Hematopoietic multipotent progenitor cell (in vitro differentiated cells): Measurements from ENCODE around the gene TRIM3. TPM values are rescaled to one million over a fixed set of nuclear protein-coding genes. Genes with fewer than 3 reads are reported as not detected.
A peak's percentile ranks its signal among the peaks of the same experiment; 100 is the strongest.
"Not testable (repeated sequence)": the region's sequence is repeated elsewhere in the genome, so short reads cannot be mapped to it uniquely, and the experiment has no call there.

Source experiments
- DNase-seq, 3 donors: peaks; one replicate each; pipeline ENCODE4 v3.0.0-alpha.2; 2011 to 2015; ENCODE audit warnings: low read depth in 2 of 3, low spot score in 2 of 3
- total RNA-seq: library from RNA; depleted of rRNA; stranded (reverse); fragments of >200 nt; gene quantifications from one replicate; pipeline ENCODE4 v1.2.3, GENCODE V29; 2012

TRIM3 gene
- 21.3 TPM for total RNA-seq

DNA sequence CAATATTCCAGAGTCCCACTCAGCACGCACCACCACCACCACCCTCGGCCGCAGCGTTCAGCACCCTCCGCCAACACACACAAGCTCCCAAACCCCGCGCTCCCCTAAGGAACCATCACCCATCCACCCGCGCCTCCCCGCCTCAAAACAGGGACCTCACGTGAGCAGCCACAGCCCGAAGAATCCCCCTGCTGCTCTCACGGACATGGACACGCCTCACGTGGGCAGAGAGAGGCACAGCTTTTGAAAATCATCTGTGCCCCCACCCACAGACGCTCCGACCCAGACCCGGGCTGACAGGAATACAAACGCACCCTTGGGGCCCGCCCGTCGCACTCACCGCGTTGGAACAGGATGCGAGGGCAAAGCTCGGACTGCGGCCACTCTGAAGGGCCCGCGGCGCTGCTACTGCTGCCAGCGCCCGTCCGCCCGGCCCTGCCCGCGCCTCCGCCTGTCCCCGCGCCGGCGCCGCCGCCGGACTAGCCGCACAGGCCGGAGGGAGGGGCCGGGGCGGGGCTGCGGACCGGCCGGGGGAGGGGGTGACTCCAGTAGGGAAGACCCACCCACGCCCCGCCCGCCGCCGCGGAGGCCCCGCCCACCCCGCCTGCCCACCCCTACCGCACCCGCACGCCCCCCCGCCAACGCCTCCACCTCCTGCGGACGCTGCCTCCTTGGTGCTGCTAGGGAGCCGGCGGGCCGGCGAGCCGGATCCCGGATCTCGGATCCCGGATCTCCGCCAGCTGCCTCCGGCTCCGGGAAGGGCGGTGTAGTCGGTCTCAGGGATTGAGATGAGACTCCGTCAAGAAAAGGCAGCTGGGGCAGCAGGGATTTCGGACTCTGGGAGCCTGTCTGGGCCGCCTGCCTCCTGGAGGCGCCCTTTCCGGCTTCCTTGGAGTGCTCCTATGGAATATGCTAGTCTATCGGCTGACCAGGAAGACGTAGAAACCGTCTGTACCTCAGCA, at the start of gene TRIM3:
TSS of gene TRIM3 (minus strand) at position 491 of the 962 bp plus-strand sequence. CDS start 8,246 bp downstream, outside the sequence.
- peak; percentile 31 to 78 (median 71) for DNase-seq

- DNase-seq, result no peak
These were observed 49.5 kb upstream of the TRIM3 start for GRCh38 chr11:6523253-6523652.

DNA sequence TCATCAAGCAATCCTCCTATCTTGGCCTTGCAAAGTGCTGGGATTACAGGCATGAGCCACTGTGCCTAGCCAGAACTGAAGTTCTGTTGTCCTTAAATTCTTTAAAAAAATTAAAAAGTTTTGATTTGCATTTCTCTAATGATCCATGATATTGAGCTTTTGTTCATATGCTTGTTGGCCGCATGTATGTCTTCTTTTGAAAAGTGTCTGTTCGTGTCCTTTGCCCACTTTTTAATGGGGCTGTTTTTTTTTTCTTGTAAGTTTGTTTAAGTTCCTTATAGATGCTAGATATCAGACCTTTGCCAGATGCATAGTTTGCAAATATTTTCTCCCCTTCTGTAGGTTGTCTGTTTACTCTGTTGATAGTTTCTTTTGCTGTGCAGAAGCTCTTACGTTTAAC, 48.2 kb upstream of the TRIM3 start:
- DNase-seq, result not testable (repeated sequence)

DNA sequence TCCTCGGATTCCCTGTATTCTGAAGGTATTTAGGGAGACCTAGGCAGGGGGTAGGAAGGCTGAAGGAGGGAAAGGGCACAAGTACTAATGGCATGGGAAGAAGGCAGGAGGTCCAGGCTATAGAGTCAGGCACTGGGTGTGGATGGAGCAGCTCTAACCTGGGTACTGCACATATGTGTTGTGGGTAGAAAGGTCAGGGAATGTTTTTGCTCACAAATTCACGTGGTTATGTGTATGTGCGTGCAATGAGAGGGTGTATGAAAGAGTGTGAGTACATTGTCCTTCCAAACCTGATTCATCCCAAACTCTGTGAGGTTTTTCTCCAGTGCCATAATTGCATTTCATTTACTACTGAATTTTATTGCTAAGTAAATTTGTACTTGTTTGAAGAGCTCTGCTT, 46.5 kb upstream of the TRIM3 start:
- no peak for DNase-seq

DNA sequence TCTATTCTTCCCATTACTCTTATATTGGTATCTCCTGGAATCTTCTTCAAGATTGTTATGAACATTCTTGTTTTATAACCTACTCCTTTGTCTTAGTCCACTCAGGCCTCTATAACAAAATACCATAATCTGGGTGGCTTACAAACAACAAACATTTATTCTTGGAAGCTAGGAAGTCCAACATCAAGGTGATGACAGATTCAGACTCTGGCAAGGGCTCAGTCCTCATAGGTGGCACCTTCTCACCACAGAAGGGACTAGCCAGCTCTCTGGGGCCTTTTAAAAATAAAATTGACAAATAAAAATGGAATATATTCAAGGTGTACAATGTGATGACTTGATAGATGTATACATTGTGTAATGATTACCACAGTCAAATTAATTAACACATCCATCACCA, 43.1 kb upstream of the TRIM3 start:
- no peak for DNase-seq

DNA sequence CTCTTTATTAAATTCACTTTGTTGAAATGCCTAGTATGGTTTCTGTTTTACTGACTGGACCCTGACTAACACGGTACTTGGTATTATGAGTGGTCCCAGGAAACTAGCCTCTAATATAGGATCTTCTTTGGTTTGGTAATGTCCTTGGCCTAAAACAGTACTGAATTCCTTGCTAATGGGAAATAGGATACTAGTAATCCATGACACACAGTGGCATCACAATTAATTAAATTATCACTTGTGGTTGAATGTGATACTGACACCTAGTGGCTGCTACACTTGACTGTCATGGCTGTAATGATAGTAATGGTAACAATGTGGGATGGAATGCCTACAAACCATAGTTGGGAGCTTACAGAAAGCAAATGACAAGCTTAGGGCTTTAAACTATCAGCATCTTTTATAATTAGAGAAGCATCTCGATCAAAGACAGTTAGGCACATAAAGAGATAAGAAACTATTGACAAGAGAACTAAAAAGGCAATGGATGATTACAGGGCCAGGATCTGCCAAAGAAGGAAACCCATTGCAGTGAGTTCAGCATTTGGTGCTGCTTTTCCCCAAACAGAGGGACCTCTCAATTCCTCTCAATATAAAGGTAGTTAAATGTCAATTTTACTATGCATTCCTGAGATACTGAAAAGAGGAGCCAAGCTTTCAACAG, 32.0 kb upstream of the TRIM3 start:
- DNase-seq, result peak in 2 of 3 donors; percentile 35 to 60

- DNase-seq, result no peak
These were observed 30.4 kb upstream of the TRIM3 start for GRCh38 chr11:6504166-6504565.

GRCh38 chr11:6502382-6502781, 28.6 kb upstream of the TRIM3 start:
- no peak for DNase-seq

DNA sequence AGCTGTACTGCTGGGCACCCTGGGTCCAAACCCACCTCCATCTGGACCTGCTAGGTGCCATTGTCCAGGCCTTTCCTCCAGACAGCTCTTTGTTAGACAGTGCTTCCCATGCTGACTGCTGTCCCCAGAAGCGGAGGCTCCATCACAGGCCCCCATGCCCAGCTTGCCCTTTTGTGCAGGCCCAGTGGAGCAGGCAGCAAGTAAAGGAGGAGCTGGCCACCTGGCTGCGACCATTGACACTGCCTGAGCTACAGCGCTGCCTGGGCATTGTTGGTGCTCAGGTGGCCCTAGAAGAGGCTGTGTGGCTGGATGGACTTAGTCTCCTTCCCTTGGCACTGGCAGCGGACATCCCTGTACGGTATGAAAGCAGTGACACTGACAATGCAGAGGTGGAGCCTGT, 24.8 kb upstream of the TRIM3 start:
- DNase-seq, result no peak

DNA sequence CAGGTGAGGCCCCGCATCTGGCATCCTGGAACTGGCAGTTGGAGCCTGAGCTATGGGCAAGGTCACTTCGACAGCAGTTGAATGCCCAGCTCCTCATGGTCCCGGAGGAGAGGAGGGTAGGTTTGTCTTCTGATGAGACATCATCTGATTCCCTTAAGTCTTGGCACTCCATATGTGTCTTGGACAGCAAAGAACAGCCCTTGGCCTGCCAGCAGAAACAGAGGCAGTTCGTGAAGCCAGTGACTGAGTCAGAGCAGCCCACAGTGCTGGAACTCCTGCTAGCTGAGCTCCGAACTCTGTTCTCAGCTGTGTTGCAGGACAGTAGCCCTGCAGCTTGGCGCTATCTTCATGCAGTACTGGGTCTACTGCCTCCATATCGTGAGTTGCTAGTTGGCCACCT, 24.4 kb upstream of the TRIM3 start:
- DNase-seq, result no peak

DNA sequence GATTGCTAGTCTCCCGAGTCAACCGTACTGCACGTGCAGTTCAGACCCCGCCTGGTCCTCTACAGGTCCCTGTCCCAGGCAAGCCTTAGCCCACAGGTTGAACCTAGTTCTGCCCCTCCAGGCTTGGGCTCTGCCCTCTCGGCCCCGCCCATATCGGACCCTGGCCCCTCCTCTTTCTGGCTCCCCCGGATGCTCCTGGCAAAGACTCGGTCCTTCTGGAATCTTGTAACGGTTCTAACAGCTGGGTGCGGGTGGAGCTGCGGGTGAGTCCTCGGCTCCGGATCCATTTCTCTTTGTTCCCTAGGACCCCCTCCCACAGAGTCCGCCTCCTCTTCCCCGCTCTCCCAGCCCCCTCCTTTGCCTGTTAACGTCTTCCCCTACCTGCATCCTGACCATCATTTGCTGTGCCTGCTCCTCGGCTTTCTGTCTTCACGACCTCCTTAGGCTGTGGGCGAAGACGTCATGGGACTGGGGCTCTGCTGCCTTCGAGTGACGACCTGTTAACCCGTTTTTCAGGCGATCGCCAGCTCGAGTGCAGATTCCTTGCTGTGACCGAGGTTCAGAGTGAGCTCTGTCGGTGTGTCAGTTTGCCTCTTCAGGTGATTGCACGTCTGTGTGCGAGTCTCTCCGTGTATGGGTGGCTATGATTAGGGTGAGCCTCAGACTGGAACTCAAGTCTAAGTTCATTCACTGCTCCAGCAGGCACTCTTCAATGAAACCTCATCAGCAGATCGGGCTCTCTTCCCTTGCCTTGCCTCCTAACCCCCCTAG, 23.5 kb upstream of the TRIM3 start, which contains the start of gene DNHD1:
TSS of gene DNHD1 (plus strand) at position 212 of the 771 bp plus-strand sequence. CDS start 936 bp downstream, outside the sequence.
- DNase-seq, result no peak

- no peak for DNase-seq
These were observed 15.6 kb upstream of the TRIM3 start for GRCh38 chr11:6489306-6489705.

DNA sequence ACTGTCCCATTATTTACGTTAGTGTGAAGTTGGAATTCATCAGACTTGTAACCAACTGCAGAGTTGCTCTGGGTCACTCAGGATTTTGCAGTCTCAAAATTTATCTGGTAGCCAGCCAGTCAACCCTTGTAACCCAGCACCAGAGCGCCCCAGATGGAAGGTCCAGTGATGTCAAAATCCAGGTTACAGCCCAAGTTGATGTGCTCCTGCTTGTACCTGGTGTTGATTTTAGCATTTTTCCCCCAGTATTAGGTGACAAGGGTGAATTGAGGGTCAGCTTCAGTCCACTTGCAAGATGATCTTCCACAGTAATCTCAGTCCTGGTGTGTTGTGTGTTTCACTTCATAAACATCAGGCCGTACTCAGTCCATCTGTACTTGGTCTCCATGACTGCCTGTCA, 15.1 kb upstream of the TRIM3 start:
- no peak for DNase-seq

- no peak for DNase-seq
These were observed 14.6 kb upstream of the TRIM3 start for GRCh38 chr11:6488342-6488741.

- DNase-seq, result no peak
These were observed 13.2 kb upstream of the TRIM3 start for GRCh38 chr11:6486938-6487337.

- DNase-seq, result no peak
These were observed 12.5 kb upstream of the TRIM3 start for GRCh38 chr11:6486256-6486655.

GRCh38 chr11:6485661-6486060, 11.9 kb upstream of the TRIM3 start:
- DNase-seq, result no peak

- no peak for DNase-seq
These were observed 9.3 kb upstream of the TRIM3 start for GRCh38 chr11:6483015-6483414.

DNA sequence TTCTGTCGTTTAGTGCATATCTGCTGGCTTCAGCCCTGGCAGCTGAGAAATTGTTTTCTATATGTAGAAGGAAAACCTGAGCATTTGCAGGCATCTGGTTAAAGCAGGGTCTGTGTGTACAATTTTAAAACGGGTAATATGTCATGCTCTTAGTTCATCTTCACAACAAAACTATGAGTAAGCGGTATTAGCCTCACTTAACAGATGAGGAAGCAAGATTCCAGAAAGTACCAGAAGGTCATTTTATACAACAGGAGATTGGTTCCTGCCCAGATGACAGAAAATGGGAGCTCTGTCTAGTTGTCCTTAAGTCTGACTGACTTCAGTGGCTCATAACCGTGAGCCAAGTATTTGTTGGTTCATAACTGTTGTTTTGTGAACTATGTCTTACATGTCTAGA, 8.7 kb upstream of the TRIM3 start:
- no peak for DNase-seq

- DNase-seq, result no peak
These were observed 8.2 kb upstream of the TRIM3 start for GRCh38 chr11:6481924-6482275.
